ENCODE results near the gene GLB1L2.

The GLB1L2 gene

GRCh38 chr11:134337051-134337450, 5.3 kb downstream of the GLB1L2 start:
- Histone ChIP-seq H4K91ac (ENCODE audit: low read depth, low read length) (no peak overlapping the region), H3K79me1 (ENCODE audit: low read length) (no peaks in the 10 kb centered on the region), H3K79me2 (ENCODE audit: control insufficient read depth, insufficient read depth, low read length, poor library complexity) (no peaks in the 10 kb centered on the region), H3K4ac (ENCODE audit: low read depth, low read length) (no peak overlapping the region), H3K4me2 (ENCODE audit: low read length) (no peak overlapping the region), H2BK120ac (ENCODE audit: insufficient read depth, low read length, poor library complexity) (no peak overlapping the region), H3K27ac (ENCODE audit: low read depth, low read length) (no peak overlapping the region), H3K9me3 (ENCODE audit: insufficient read depth, low read depth, low read length) (no peaks in the 10 kb centered on the region), H3K4me1 (ENCODE audit: control insufficient read depth in 1 of 2, insufficient read depth in 2 of 2, low read length in 2 of 2) (peaks cover under 1 to 3% of the 10 kb centered on the region in 2 experiments), H3K23ac (ENCODE audit: low read length) (no peak overlapping the region), H2AFZ (ENCODE audit: insufficient read depth, low read length, poor library complexity) (no peak overlapping the region), H2BK12ac (ENCODE audit: low read length) (no peak overlapping the region), H3K9ac (ENCODE audit: low read length) (no peak overlapping the region), H3K14ac (ENCODE audit: low read length) (no peak overlapping the region), H3K4me3 (ENCODE audit: low read depth, low read length) (no peak overlapping the region), H3K18ac (ENCODE audit: low read length) (no peak overlapping the region), H4K8ac (ENCODE audit: low read depth, low read length) (no peak overlapping the region), H4K12ac (ENCODE audit: low read depth, low read length) (no peak overlapping the region), H2AK5ac (ENCODE audit: low read length) (no peak overlapping the region), H2BK5ac (ENCODE audit: low read depth, low read length, poor library complexity) (no peak overlapping the region), H3K27me3 (ENCODE audit: insufficient read depth, low read length) (peaks cover 4% of the 10 kb centered on the region), H3K36me3 (ENCODE audit: control insufficient read depth in 1 of 2, insufficient read depth in 2 of 2, low read length in 2 of 2) (no peaks in the 10 kb centered on the region)
- DNase-seq: no peak
- no CpG with 5 or more reads among the region's 4 CpGs for WGBS (ENCODE audit: extremely low coverage, insufficient coverage, insufficient read length)

- no peaks in the 10 kb centered on the region for H3K4me1 ChIP-seq (ENCODE audit: control insufficient read depth in 1 of 2, insufficient read depth in 2 of 2, low read length in 2 of 2)
These were observed 6.3 kb downstream of the GLB1L2 start for GRCh38 chr11:134338068-134338467.

GRCh38 chr11:134338654-134339053, 6.9 kb downstream of the GLB1L2 start:
- H3K23ac ChIP-seq (ENCODE audit: low read length): no peak overlapping the region
- no peak overlapping the region for H3K4me2 ChIP-seq (ENCODE audit: low read length)
- H3K4me3 ChIP-seq (ENCODE audit: low read depth, low read length): no peak overlapping the region
- H3K27ac ChIP-seq (ENCODE audit: low read depth, low read length): no peak overlapping the region
- peaks cover 2% of the 10 kb centered on the region for H3K9me3 ChIP-seq (ENCODE audit: insufficient read depth, low read depth, low read length)
- no peak overlapping the region for H4K91ac ChIP-seq (ENCODE audit: low read depth, low read length)
- no CpG with 5 or more reads among the region's 7 CpGs for WGBS (ENCODE audit: extremely low coverage, insufficient coverage, insufficient read length)
- no peak overlapping the region for H3K18ac ChIP-seq (ENCODE audit: low read length)
- no peaks in the 10 kb centered on the region for H3K79me1 ChIP-seq (ENCODE audit: low read length)
- H2AFZ ChIP-seq (ENCODE audit: insufficient read depth, low read length, poor library complexity): no peak overlapping the region
- no peak overlapping the region for H3K14ac ChIP-seq (ENCODE audit: low read length)
- no peak overlapping the region for H4K8ac ChIP-seq (ENCODE audit: low read depth, low read length)
- no peak overlapping the region for H3K9ac ChIP-seq (ENCODE audit: low read length)
- no peak overlapping the region for H4K12ac ChIP-seq (ENCODE audit: low read depth, low read length)
- H3K27me3 ChIP-seq (ENCODE audit: insufficient read depth, low read length): no peaks in the 10 kb centered on the region
- H2BK120ac ChIP-seq (ENCODE audit: insufficient read depth, low read length, poor library complexity): no peak overlapping the region
- H2AK5ac ChIP-seq (ENCODE audit: low read length): no peak overlapping the region
- no peaks in the 10 kb centered on the region for H3K79me2 ChIP-seq (ENCODE audit: control insufficient read depth, insufficient read depth, low read length, poor library complexity)
- no peaks in the 10 kb centered on the region for H3K36me3 ChIP-seq (ENCODE audit: control insufficient read depth in 1 of 2, insufficient read depth in 2 of 2, low read length in 2 of 2)
- DNase-seq: no peak
- H3K4ac ChIP-seq (ENCODE audit: low read depth, low read length): no peak overlapping the region
- H3K4me1 ChIP-seq (ENCODE audit: control insufficient read depth in 1 of 2, insufficient read depth in 2 of 2, low read length in 2 of 2): no peaks in the 10 kb centered on the region
- no peak overlapping the region for H2BK12ac ChIP-seq (ENCODE audit: low read length)
- no peak overlapping the region for H2BK5ac ChIP-seq (ENCODE audit: low read depth, low read length, poor library complexity)

More at GRCh38 chr11:134338068-134338467, 6.3 kb downstream of the GLB1L2 start:
- Histone ChIP-seq H3K23ac (ENCODE audit: low read length) (no peak overlapping the region), H3K9me3 (ENCODE audit: insufficient read depth, low read depth, low read length) (peaks cover 2% of the 10 kb centered on the region), H3K79me2 (ENCODE audit: control insufficient read depth, insufficient read depth, low read length, poor library complexity) (no peaks in the 10 kb centered on the region), H2BK5ac (ENCODE audit: low read depth, low read length, poor library complexity) (no peak overlapping the region), H3K27ac (ENCODE audit: low read depth, low read length) (no peak overlapping the region), H2AK5ac (ENCODE audit: low read length) (no peak overlapping the region), H4K12ac (ENCODE audit: low read depth, low read length) (no peak overlapping the region), H4K91ac (ENCODE audit: low read depth, low read length) (no peak overlapping the region), H3K79me1 (ENCODE audit: low read length) (no peaks in the 10 kb centered on the region), H4K8ac (ENCODE audit: low read depth, low read length) (no peak overlapping the region), H2BK120ac (ENCODE audit: insufficient read depth, low read length, poor library complexity) (no peak overlapping the region), H3K27me3 (ENCODE audit: insufficient read depth, low read length) (no peaks in the 10 kb centered on the region), H3K18ac (ENCODE audit: low read length) (no peak overlapping the region), H3K14ac (ENCODE audit: low read length) (no peak overlapping the region), H2AFZ (ENCODE audit: insufficient read depth, low read length, poor library complexity) (no peak overlapping the region), H3K4me3 (ENCODE audit: low read depth, low read length) (no peak overlapping the region), H3K4ac (ENCODE audit: low read depth, low read length) (no peak overlapping the region), H3K9ac (ENCODE audit: low read length) (no peak overlapping the region), H3K36me3 (ENCODE audit: control insufficient read depth in 1 of 2, insufficient read depth in 2 of 2, low read length in 2 of 2) (no peaks in the 10 kb centered on the region), H2BK12ac (ENCODE audit: low read length) (no peak overlapping the region), H3K4me2 (ENCODE audit: low read length) (no peak overlapping the region)
- no CpG with 5 or more reads among the region's 15 CpGs for WGBS (ENCODE audit: extremely low coverage, insufficient coverage, insufficient read length)
- no peak for DNase-seq

- no peak overlapping the region for H2BK5ac ChIP-seq (ENCODE audit: low read depth, low read length, poor library complexity)
- H2BK120ac ChIP-seq (ENCODE audit: insufficient read depth, low read length, poor library complexity): no peak overlapping the region
- H3K14ac ChIP-seq (ENCODE audit: low read length): no peak overlapping the region
- H3K9ac ChIP-seq (ENCODE audit: low read length): no peak overlapping the region
- H2AK5ac ChIP-seq (ENCODE audit: low read length): no peak overlapping the region
- H4K91ac ChIP-seq (ENCODE audit: low read depth, low read length): no peak overlapping the region
- H3K4me2 ChIP-seq (ENCODE audit: low read length): no peak overlapping the region
- H3K18ac ChIP-seq (ENCODE audit: low read length): no peak overlapping the region
- no peak overlapping the region for H4K12ac ChIP-seq (ENCODE audit: low read depth, low read length)
- no peaks in the 10 kb centered on the region for H3K36me3 ChIP-seq (ENCODE audit: control insufficient read depth in 1 of 2, insufficient read depth in 2 of 2, low read length in 2 of 2)
- H3K9me3 ChIP-seq (ENCODE audit: insufficient read depth, low read depth, low read length): peaks cover 2% of the 10 kb centered on the region
- no peak overlapping the region for H3K23ac ChIP-seq (ENCODE audit: low read length)
- no peak overlapping the region for H4K8ac ChIP-seq (ENCODE audit: low read depth, low read length)
- H3K4ac ChIP-seq (ENCODE audit: low read depth, low read length): no peak overlapping the region
- no peak overlapping the region for H2BK12ac ChIP-seq (ENCODE audit: low read length)
- peak; percentile 64 to 80 for DNase-seq
- no peaks in the 10 kb centered on the region for H3K4me1 ChIP-seq (ENCODE audit: control insufficient read depth in 1 of 2, insufficient read depth in 2 of 2, low read length in 2 of 2)
- no peaks in the 10 kb centered on the region for H3K27me3 ChIP-seq (ENCODE audit: insufficient read depth, low read length)
- H3K4me3 ChIP-seq (ENCODE audit: low read depth, low read length): no peak overlapping the region
- H3K27ac ChIP-seq (ENCODE audit: low read depth, low read length): no peak overlapping the region
- WGBS (ENCODE audit: extremely low coverage, insufficient coverage, insufficient read length): no CpG with 5 or more reads among the region's 4 CpGs
- H3K79me2 ChIP-seq (ENCODE audit: control insufficient read depth, insufficient read depth, low read length, poor library complexity): no peaks in the 10 kb centered on the region
- H2AFZ ChIP-seq (ENCODE audit: insufficient read depth, low read length, poor library complexity): no peak overlapping the region
- H3K79me1 ChIP-seq (ENCODE audit: low read length): no peaks in the 10 kb centered on the region
These were observed 8.0 kb downstream of the GLB1L2 start for GRCh38 chr11:134339756-134340155.

Data from trophoblast cell (in vitro differentiated cells and primary cell).